Prostate gland (tissue), 2 donors: ENCODE data around the gene KRT34. TPM values are rescaled to one million over a fixed set of nuclear protein-coding genes. Genes with fewer than 3 reads are reported as not detected.

Source experiments
- DNase-seq: peaks from one replicate; pipeline ENCODE4 v3.0.0-alpha.2; 2019; ENCODE audit warnings: low spot score
- H3K27ac ChIP-seq, 2 donors: fragments of 200-600 bp; sonication (generic); 2 replicates each; pipeline ENCODE4 v1.5.1; 2017 to 2019
- H3K27me3 ChIP-seq: fragments of 200-600 bp; sonication (generic); replicated peaks from 2 replicates; pipeline ENCODE4 v1.5.1; 2019; ENCODE audit not compliant: insufficient read depth
- H3K36me3 ChIP-seq, 2 donors: fragments of 200-600 bp; sonication (generic); 1 replicate in 1 of 2; 2 replicates in 1 of 2; pipeline versions ENCODE4 v1.5.1 to v1.8.1; 2017 to 2019
- H3K4me1 ChIP-seq: fragments of 200-600 bp; sonication (generic); replicated peaks from 2 replicates; pipeline ENCODE4 v1.5.1; 2019
- H3K4me3 ChIP-seq, 2 donors: fragments of 200-600 bp; sonication (generic); 2 replicates each; pipeline ENCODE4 v1.5.1; 2017 to 2019
- H3K9me3 ChIP-seq: fragments of 200-600 bp; sonication (generic); 2 replicates; pipeline ENCODE4 v1.5.1; 2017
- CTCF ChIP-seq, 4 experiments: fragments of 200-600 bp in 2 of 4; fragments of 450-650 bp in 2 of 4; sonication (generic) in 2 of 4; IDR thresholded peaks; 1 replicate in 3 of 4; 2 replicates in 1 of 4; pipeline ENCODE4 v1.5.1; 2016 to 2019; ENCODE audit warnings: antibody characterized with exemption in 4 of 4, mild to moderate bottlenecking in 2 of 4, moderate library complexity in 2 of 4
- POLR2A ChIP-seq: fragments of 450-650 bp; IDR thresholded peaks from one replicate; pipeline ENCODE4 v1.6.1; 2016; ENCODE audit warnings: antibody characterized with exemption, mild to moderate bottlenecking
- POLR2AphosphoS5 ChIP-seq: sonication (generic); formaldehyde crosslinking; IDR thresholded peaks from one replicate; pipeline ENCODE4 v1.6.1; 2017; ENCODE audit warnings: antibody characterized with exemption
- WGBS: methylation state at CpG from one replicate; pipeline ENCODE4 v1.1.5; 2018; 5-methylcytosine and 5-hydroxymethylcytosine counted together
- intact Hi-C: fragments of 100-400 bp; cut with DNase I; formaldehyde crosslinking; loops from one replicate; pipeline ENCODE4 v1.14.2; 2022
- total RNA-seq, 2 donors: library from RNA; depleted of rRNA; stranded (reverse); fragments of >200 nt; gene quantifications; one replicate each; pipeline ENCODE4 v1.1.0, GENCODE V29; 2016

Gene KRT34
- total RNA-seq, 2 donors from 2014 or later: 1.5 TPM; not detected in 1

GRCh38 chr17:41369023-41369422 is 13.1 kb downstream of the KRT34 start:
- Histone ChIP-seq H3K9me3 (no peaks in the 10 kb centered on the region), H3K27ac (no peak overlapping the region), H3K36me3 (no peaks in the 10 kb centered on the region), H3K4me1 (no peaks in the 10 kb centered on the region), H3K27me3 (no peaks in the 10 kb centered on the region), H3K4me3 (no peak overlapping the region)
- DNase-seq: no peak
- no peak for TF ChIP-seq POLR2A
- TF ChIP-seq POLR2AphosphoS5: no peak
- no peak for TF ChIP-seq CTCF (IDR thresholded peaks at IDR 0.05)
- WGBS: 95% methylated on average over 2 of the region's 2 CpGs
- intact Hi-C loops: no loop called here

DNA sequence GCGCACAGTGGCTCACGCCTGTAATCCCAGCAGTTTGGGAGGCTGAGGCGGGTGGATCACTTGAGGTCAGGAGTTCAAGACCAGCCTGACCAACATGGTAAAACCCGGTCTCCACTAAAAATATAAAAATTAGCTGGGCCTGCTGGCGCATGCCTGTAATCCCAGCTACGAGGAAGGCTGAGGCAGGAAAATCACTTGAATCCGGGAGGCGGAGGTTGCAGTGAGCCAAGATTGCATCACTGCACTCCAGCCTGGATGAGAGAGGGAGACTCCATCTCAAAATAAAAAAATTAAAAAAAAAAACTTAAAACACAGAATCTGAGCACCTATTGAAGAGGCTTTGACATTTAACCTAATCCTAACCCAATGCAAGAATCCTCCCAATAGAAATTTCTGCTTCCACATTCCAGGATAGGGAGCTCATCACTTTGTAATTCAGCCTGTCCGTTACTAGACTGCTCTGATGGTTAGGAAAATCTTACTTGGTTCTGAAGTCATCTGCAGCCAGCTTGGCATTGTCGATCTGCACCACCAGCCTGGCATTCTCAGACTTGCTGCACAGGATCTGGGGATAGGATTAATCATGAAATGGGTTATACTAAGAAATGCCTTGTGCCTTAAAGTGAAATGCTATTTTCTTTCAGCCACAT is 14.6 kb downstream of the KRT34 start:
- 74% methylated on average over 10 of the region's 10 CpGs for WGBS
- intact Hi-C loops: no loop called here
- no peak for DNase-seq
- Histone ChIP-seq H3K27me3 (no peaks in the 10 kb centered on the region), H3K4me3 (no peak overlapping the region), H3K9me3 (no peaks in the 10 kb centered on the region), H3K36me3 (no peaks in the 10 kb centered on the region), H3K27ac (no peak overlapping the region), H3K4me1 (no peaks in the 10 kb centered on the region)
- no peak for TF ChIP-seq CTCF (IDR thresholded peaks at IDR 0.05)
- no peak for TF ChIP-seq POLR2A
- TF ChIP-seq POLR2AphosphoS5: no peak

DNA sequence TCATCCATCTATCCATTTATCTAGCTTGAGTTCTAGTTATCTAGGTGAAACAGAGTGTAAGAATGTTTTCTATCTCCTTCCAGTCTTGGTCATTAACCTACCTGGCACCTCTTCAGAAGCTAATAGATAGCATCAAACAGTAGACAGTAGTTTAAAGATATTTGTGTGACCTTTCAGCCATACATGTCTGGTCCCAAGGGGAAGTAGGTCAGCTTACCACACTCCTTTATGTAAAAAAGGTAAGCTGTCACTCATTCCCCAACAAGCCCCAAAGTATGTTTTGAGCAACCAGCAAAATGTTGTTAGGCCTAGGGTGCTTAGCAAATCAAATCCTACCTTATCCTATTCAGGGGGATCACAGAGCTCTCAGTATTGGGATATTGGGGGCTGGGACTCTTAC is 16.0 kb downstream of the KRT34 start:
- intact Hi-C loops: no loop called here
- no peak for TF ChIP-seq POLR2AphosphoS5
- TF ChIP-seq CTCF (IDR thresholded peaks at IDR 0.05): no peak
- no peak for TF ChIP-seq POLR2A
- Histone ChIP-seq H3K27ac (no peak overlapping the region), H3K4me3 (no peak overlapping the region), H3K36me3 (no peaks in the 10 kb centered on the region), H3K27me3 (no peaks in the 10 kb centered on the region), H3K4me1 (no peaks in the 10 kb centered on the region), H3K9me3 (no peaks in the 10 kb centered on the region)
- DNase-seq: no peak

GRCh38 chr17:41363881-41364280 is 18.2 kb downstream of the KRT34 start:
- Histone ChIP-seq H3K4me3 (no peak overlapping the region), H3K27me3 (no peaks in the 10 kb centered on the region), H3K27ac (no peak overlapping the region), H3K36me3 (no peaks in the 10 kb centered on the region), H3K4me1 (no peaks in the 10 kb centered on the region), H3K9me3 (no peaks in the 10 kb centered on the region)
- no peak for TF ChIP-seq CTCF (IDR thresholded peaks at IDR 0.05)
- TF ChIP-seq POLR2AphosphoS5: no peak
- TF ChIP-seq POLR2A: no peak
- no peak for DNase-seq
- intact Hi-C loops: no loop called here
- 93% methylated on average over 2 of the region's 2 CpGs for WGBS

GRCh38 chr17:41360296-41360995 is 21.7 kb downstream of the KRT34 start:
- no peak for DNase-seq
- no peaks in the 10 kb centered on the region for H3K4me1 ChIP-seq
- no peaks in the 10 kb centered on the region for H3K36me3 ChIP-seq
- no peaks in the 10 kb centered on the region for H3K27me3 ChIP-seq
- TF ChIP-seq POLR2A (no peak), POLR2AphosphoS5 (no peak), CTCF (IDR thresholded peaks at IDR 0.05) (no peak)
- H3K9me3 ChIP-seq: no peaks in the 10 kb centered on the region
- intact Hi-C loops: no loop called here
- no peak overlapping the region for H3K4me3 ChIP-seq
- 66% methylated on average over 5 of the region's 5 CpGs for WGBS
- no peak overlapping the region for H3K27ac ChIP-seq
